CD14-positive monocyte (primary cell): ENCODE results near the gene YAE1. TPM values are rescaled to one million over a fixed set of nuclear protein-coding genes. Genes with fewer than 3 reads are reported as not detected.

ENCODE experiments used
- DNase-seq, 3 donors: peaks; one replicate each; pipeline ENCODE4 v3.0.0-alpha.2; 2011 to 2022
- H2AFZ ChIP-seq: 2 replicates; pipeline ENCODE4 v1.6.0; 2012; ENCODE audit warnings: mild to moderate bottlenecking, low read depth, low read length, inconsistent platforms; ENCODE audit not compliant: insufficient read depth, poor library complexity, severe bottlenecking
- H3K27ac ChIP-seq, 2 donors: 1 replicate in 1 of 2; 2 replicates in 1 of 2; pipeline ENCODE4 v1.5.1; 2012 to 2013; ENCODE audit warnings: low read length in 2 of 2, control low read depth in 1 of 2, inconsistent platforms in 1 of 2, low read depth in 1 of 2, mild to moderate bottlenecking in 1 of 2
- H3K27me3 ChIP-seq, 2 donors: one replicate each; pipeline versions ENCODE4 v1.6.0 to v1.6.1; 2011 to 2013; ENCODE audit warnings: low read length in 2 of 2; ENCODE audit not compliant: control insufficient read depth in 2 of 2, insufficient read depth in 2 of 2
- H3K36me3 ChIP-seq, 2 donors: replicated peaks in 1 of 2; 1 replicate in 1 of 2; 2 replicates in 1 of 2; pipeline versions ENCODE4 v1.5.1 to v1.6.1; 2012 to 2013; ENCODE audit warnings: low read length in 2 of 2, control low read depth in 1 of 2, inconsistent platforms in 1 of 2, mild to moderate bottlenecking in 1 of 2; ENCODE audit not compliant: insufficient read depth in 2 of 2, control insufficient read depth in 1 of 2
- H3K4me1 ChIP-seq, 2 donors: 1 replicate in 1 of 2; 2 replicates in 1 of 2; pipeline versions ENCODE4 v1.5.1 to v1.6.1; 2012 to 2013; ENCODE audit warnings: low read length in 2 of 2, control low read depth in 1 of 2, inconsistent platforms in 1 of 2, mild to moderate bottlenecking in 1 of 2, moderate library complexity in 1 of 2; ENCODE audit not compliant: insufficient read depth in 2 of 2, control insufficient read depth in 1 of 2
- H3K4me2 ChIP-seq: replicated peaks from 2 replicates; pipeline ENCODE3; 2012; ENCODE audit warnings: low read length, moderate library complexity, mild to moderate bottlenecking; ENCODE audit not compliant: poor library complexity, severe bottlenecking; ENCODE audit errors: extremely low read depth
- H3K4me3 ChIP-seq, 3 experiments: fragments of 200-600 bp in 1 of 3; sonication (generic) in 1 of 3; replicated peaks in 1 of 3; 1 replicate in 2 of 3; 2 replicates in 1 of 3; pipeline ENCODE4 v1.5.1; 2011 to 2013; ENCODE audit warnings: low read length in 3 of 3, mild to moderate bottlenecking in 3 of 3, control low read depth in 2 of 3, low read depth in 2 of 3, inconsistent platforms in 1 of 3, moderate library complexity in 1 of 3
- H3K79me2 ChIP-seq: 2 replicates; pipeline ENCODE4 v1.6.0; 2012; ENCODE audit warnings: mild to moderate bottlenecking, control low read depth, inconsistent platforms, low read length, moderate library complexity; ENCODE audit not compliant: insufficient read depth
- H3K9ac ChIP-seq: 2 replicates; pipeline ENCODE4 v1.6.0; 2017; ENCODE audit warnings: low read length, mild to moderate bottlenecking; ENCODE audit not compliant: insufficient read depth, poor library complexity, severe bottlenecking
- H3K9me3 ChIP-seq, 2 donors: replicated peaks in 1 of 2; 1 replicate in 1 of 2; 2 replicates in 1 of 2; pipeline versions ENCODE4 v1.5.1 to v1.6.1; 2012 to 2013; ENCODE audit warnings: low read length in 2 of 2, control low read depth in 1 of 2; ENCODE audit not compliant: control insufficient read depth in 1 of 2, insufficient read depth in 1 of 2
- H4K20me1 ChIP-seq: 2 replicates; pipeline ENCODE4 v1.6.0; 2012; ENCODE audit warnings: mild to moderate bottlenecking, low read length, control low read depth, moderate library complexity; ENCODE audit not compliant: insufficient read depth
- H3K27ac Mint-ChIP-seq, 7 donors: one replicate each; pipeline ENCODE4 v1.8.0; 2020; ENCODE audit warnings: mild to moderate bottlenecking in 7 of 7, mixed read lengths in 7 of 7, moderate library complexity in 6 of 7, inconsistent platforms in 2 of 7
- H3K27me3 Mint-ChIP-seq, 3 donors: one replicate each; pipeline ENCODE4 v1.8.0; 2021 to 2022; ENCODE audit warnings: low read depth in 3 of 3, mild to moderate bottlenecking in 3 of 3, mixed read lengths in 3 of 3, moderate library complexity in 3 of 3, inconsistent platforms in 1 of 3
- H3K36me3 Mint-ChIP-seq, 2 donors: one replicate each; pipeline ENCODE4 v1.8.0; 2020; ENCODE audit warnings: mixed read lengths in 2 of 2, inconsistent platforms in 1 of 2, mild to moderate bottlenecking in 1 of 2
- H3K4me1 Mint-ChIP-seq: one replicate; pipeline ENCODE4 v1.8.0; 2020; ENCODE audit warnings: mild to moderate bottlenecking, mixed read lengths
- H3K4me3 Mint-ChIP-seq, 2 donors: one replicate each; pipeline ENCODE4 v1.8.0; 2020; ENCODE audit warnings: mild to moderate bottlenecking in 2 of 2, mixed read lengths in 2 of 2, moderate library complexity in 1 of 2
- H3K9me3 Mint-ChIP-seq, 7 donors: one replicate each; pipeline ENCODE4 v1.8.0; 2020 to 2022; ENCODE audit warnings: mixed read lengths in 7 of 7, mild to moderate bottlenecking in 6 of 7, moderate library complexity in 6 of 7, inconsistent platforms in 2 of 7
- WGBS: methylation state at CpG from one replicate; pipeline ENCODE4 v1.1.5; 2013; ENCODE audit warnings: missing lambda C conversion rate; ENCODE audit not compliant: insufficient coverage; 5-methylcytosine and 5-hydroxymethylcytosine counted together
- intact Hi-C, 2 donors: fragments of 100-400 bp; cut with micrococcal nuclease; formaldehyde crosslinking; loops; one replicate each; pipeline versions ENCODE4 v1.15.0 to v1.15.1; 2023
- polyA plus RNA-seq, 3 donors: library from polyadenylated mRNA; depleted of rRNA in 1 of 3; unstranded in 2 of 3; stranded (reverse) in 1 of 3; fragments of 300-500 nt in 2 of 3; fragments of >200 nt in 1 of 3; fragmentation: Illumina TruSeq in 2 of 3; gene quantifications; 1 replicate in 2 of 3; 2 replicates in 1 of 3; pipeline ENCODE4 v1.2.3, GENCODE V29; 2012 to 2021
- TF ChIP-seq, protein P1 (sequence below): fragments of 200-600 bp; IDR thresholded peaks from one replicate; pipeline ENCODE4 v1.8.0; 2022; ENCODE audit warnings: antibody characterized with exemption, mild to moderate bottlenecking

Gene YAE1
- polyA plus RNA-seq, 3 donors: 1.1 to 3.2 (median 2.7) TPM

DNA sequence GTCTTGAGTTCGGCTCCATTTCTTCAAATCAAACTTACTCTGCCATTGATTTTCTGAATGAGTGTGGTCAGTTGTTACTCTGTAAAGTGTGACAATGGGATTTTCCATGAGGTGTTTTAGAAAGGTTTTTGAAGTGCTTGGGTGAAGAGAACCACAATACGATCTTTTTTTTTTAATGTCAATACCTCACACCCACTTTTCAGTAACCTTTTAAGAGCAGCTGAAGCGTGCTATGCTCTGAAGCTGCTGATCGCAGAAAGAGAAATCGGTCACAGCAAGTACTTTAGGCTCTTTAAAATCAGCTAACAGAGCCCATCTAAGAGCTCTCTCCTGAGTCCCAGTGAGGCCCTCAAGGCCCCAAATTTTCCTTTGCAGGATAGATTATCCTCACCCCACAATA lies 34.4 kb upstream of the YAE1 start:
- H3K4me3 ChIP-seq: no peak overlapping the region
- no peak overlapping the region for H3K27ac ChIP-seq
- no peak overlapping the region for H3K4me3 Mint-ChIP-seq
- no peaks in the 10 kb centered on the region for H3K4me1 Mint-ChIP-seq
- H4K20me1 ChIP-seq: no peaks in the 10 kb centered on the region
- no peaks in the 10 kb centered on the region for H3K79me2 ChIP-seq
- H3K9ac ChIP-seq: no peak overlapping the region
- H3K4me1 ChIP-seq: no peaks in the 10 kb centered on the region
- H3K27ac Mint-ChIP-seq: no peak overlapping the region
- 95% methylated on average over 4 of the region's 5 CpGs for WGBS
- no peak for DNase-seq
- H2AFZ ChIP-seq: no peak overlapping the region
- peaks cover 0 to 3% (median 0%) of the 10 kb centered on the region in 7 donors for H3K9me3 Mint-ChIP-seq
- no peaks in the 10 kb centered on the region for H3K27me3 ChIP-seq
- intact Hi-C loops: no loop called here
- no peaks in the 10 kb centered on the region for H3K9me3 ChIP-seq
- H3K27me3 Mint-ChIP-seq: peaks cover 4 to 6% (median 4%) of the 10 kb centered on the region in 3 donors
- no peaks in the 10 kb centered on the region for H3K36me3 ChIP-seq
- H3K4me2 ChIP-seq: no peak overlapping the region
- H3K36me3 Mint-ChIP-seq: no peaks in the 10 kb centered on the region
- TF ChIP-seq, protein P1, sequence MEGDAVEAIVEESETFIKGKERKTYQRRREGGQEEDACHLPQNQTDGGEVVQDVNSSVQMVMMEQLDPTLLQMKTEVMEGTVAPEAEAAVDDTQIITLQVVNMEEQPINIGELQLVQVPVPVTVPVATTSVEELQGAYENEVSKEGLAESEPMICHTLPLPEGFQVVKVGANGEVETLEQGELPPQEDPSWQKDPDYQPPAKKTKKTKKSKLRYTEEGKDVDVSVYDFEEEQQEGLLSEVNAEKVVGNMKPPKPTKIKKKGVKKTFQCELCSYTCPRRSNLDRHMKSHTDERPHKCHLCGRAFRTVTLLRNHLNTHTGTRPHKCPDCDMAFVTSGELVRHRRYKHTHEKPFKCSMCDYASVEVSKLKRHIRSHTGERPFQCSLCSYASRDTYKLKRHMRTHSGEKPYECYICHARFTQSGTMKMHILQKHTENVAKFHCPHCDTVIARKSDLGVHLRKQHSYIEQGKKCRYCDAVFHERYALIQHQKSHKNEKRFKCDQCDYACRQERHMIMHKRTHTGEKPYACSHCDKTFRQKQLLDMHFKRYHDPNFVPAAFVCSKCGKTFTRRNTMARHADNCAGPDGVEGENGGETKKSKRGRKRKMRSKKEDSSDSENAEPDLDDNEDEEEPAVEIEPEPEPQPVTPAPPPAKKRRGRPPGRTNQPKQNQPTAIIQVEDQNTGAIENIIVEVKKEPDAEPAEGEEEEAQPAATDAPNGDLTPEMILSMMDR: no peak

DNA sequence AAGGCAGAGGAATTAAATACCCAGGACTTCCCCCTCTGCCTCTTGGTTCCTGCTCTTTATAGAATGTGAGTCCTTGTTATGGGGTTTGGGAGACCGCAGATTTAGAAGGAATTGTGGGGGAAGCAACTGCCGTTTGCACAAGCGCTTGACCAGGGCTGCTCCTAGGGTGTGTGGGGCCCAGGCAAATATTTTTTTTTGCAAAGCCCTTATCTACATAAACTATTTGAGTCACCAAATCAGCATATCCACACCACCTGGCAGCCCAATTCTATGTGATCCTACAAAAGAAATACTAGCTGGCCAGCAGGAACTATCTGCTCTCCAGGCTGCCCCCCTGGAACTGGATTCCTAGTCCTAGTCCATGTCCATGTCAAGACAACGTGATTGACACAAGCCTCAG lies 33.4 kb upstream of the YAE1 start:
- TF ChIP-seq, protein P1: no peak
- no peaks in the 10 kb centered on the region for H3K27me3 ChIP-seq
- no peaks in the 10 kb centered on the region for H3K9me3 ChIP-seq
- intact Hi-C loops: no loop called here
- no peaks in the 10 kb centered on the region for H3K4me1 ChIP-seq
- H3K4me3 ChIP-seq: no peak overlapping the region
- Mint-ChIP-seq H3K27me3 (peaks cover 2 to 4% (median 4%) of the 10 kb centered on the region in 3 donors), H3K4me3 (no peak overlapping the region), H3K4me1 (no peaks in the 10 kb centered on the region), H3K27ac (no peak overlapping the region), H3K9me3 (peaks cover 0 to 5% (median 1%) of the 10 kb centered on the region in 7 donors), H3K36me3 (no peaks in the 10 kb centered on the region)
- H4K20me1 ChIP-seq: no peaks in the 10 kb centered on the region
- no peak overlapping the region for H3K27ac ChIP-seq
- no peak overlapping the region for H2AFZ ChIP-seq
- no peak overlapping the region for H3K4me2 ChIP-seq
- H3K79me2 ChIP-seq: no peaks in the 10 kb centered on the region
- no peak for DNase-seq
- no peak overlapping the region for H3K9ac ChIP-seq
- H3K36me3 ChIP-seq: no peaks in the 10 kb centered on the region
- 75% methylated on average over 1 of the region's 4 CpGs for WGBS
